ENCODE results near the gene SRSF3.

SRSF3 gene

GRCh38 chr6:36627141-36627540 lies 33.0 kb downstream of the SRSF3 start:
- no peak overlapping the region for H3K4me3 ChIP-seq (ENCODE audit: control insufficient read depth in 1 of 7, extremely low read depth in 1 of 7, insufficient read depth in 4 of 7, low read depth in 2 of 7, low read length in 6 of 7)
- 97% methylated on average over 5 of the region's 5 CpGs for WGBS (ENCODE audit: insufficient coverage)
- no peaks in the 10 kb centered on the region for H3K36me3 ChIP-seq (ENCODE audit: control insufficient read depth in 4 of 4, insufficient read depth in 4 of 4, low read length in 3 of 4)
- no peak overlapping the region for H3K27ac ChIP-seq (ENCODE audit: insufficient read depth in 1 of 2, low read depth in 1 of 2, low read length in 2 of 2, poor library complexity in 1 of 2, severe bottlenecking in 2 of 2)
- no peaks in the 10 kb centered on the region for H3K9me3 ChIP-seq (ENCODE audit: control extremely low read depth in 1 of 5, control insufficient read depth in 4 of 5, insufficient read depth in 2 of 5, low read depth in 1 of 5, low read length in 4 of 5)
- peaks cover 5 to 36% (median 23%) of the 10 kb centered on the region in 4 experiments for H3K4me1 ChIP-seq (ENCODE audit: control extremely low read depth in 1 of 4, control insufficient read depth in 4 of 4, insufficient read depth in 4 of 4, low read length in 3 of 4)
- ChIA-PET CTCF (interaction anchor here (1.2 to 1.9 kb wide), 6 partner anchors 8 to 132 kb away, joined by 3 to 9 read pairs (median 4); partner anchors contain the start of gene CDKN1A), POLR2A (no interaction called here)
- H3K27me3 ChIP-seq (replicated peaks in 2 of 5; ENCODE audit: control insufficient read depth in 4 of 5, insufficient read depth in 5 of 5, low read length in 4 of 5) = no peaks in the 10 kb centered on the region
- no peak for DNase-seq

- Histone ChIP-seq H3K4me3 (ENCODE audit: control insufficient read depth in 1 of 7, extremely low read depth in 1 of 7, insufficient read depth in 4 of 7, low read depth in 2 of 7, low read length in 6 of 7) (no peak overlapping the region), H3K27ac (ENCODE audit: insufficient read depth in 1 of 2, low read depth in 1 of 2, low read length in 2 of 2, poor library complexity in 1 of 2, severe bottlenecking in 2 of 2) (no peak overlapping the region), H3K4me1 (ENCODE audit: control extremely low read depth in 1 of 4, control insufficient read depth in 4 of 4, insufficient read depth in 4 of 4, low read length in 3 of 4) (peaks cover 0 to 35% (median 23%) of the 10 kb centered on the region in 4 experiments), H3K36me3 (ENCODE audit: control insufficient read depth in 4 of 4, insufficient read depth in 4 of 4, low read length in 3 of 4) (no peaks in the 10 kb centered on the region), H3K9me3 (ENCODE audit: control extremely low read depth in 1 of 5, control insufficient read depth in 4 of 5, insufficient read depth in 2 of 5, low read depth in 1 of 5, low read length in 4 of 5) (no peaks in the 10 kb centered on the region), H3K27me3 (replicated peaks in 2 of 5; ENCODE audit: control insufficient read depth in 4 of 5, insufficient read depth in 5 of 5, low read length in 4 of 5) (no peaks in the 10 kb centered on the region)
- ChIA-PET POLR2A (no interaction called here), CTCF (interaction anchor here (0.8 to 1.9 kb wide), 9 partner anchors 9 to 141 kb away, joined by 3 to 9 read pairs (median 3); partner anchors contain the start of gene CDKN1A)
- 35% methylated on average over 3 of the region's 4 CpGs for WGBS (ENCODE audit: insufficient coverage)
- DNase-seq = peak in 1 of 3 donors; percentile 31
Measured at GRCh38 chr6:36627801-36628246, 33.7 kb downstream of the SRSF3 start.

GRCh38 chr6:36629784-36630183 lies 35.6 kb downstream of the SRSF3 start:
- H3K9me3 ChIP-seq (ENCODE audit: control extremely low read depth in 1 of 5, control insufficient read depth in 4 of 5, insufficient read depth in 2 of 5, low read depth in 1 of 5, low read length in 4 of 5) = no peaks in the 10 kb centered on the region
- ChIA-PET CTCF (interaction anchor here (1.4 to 1.9 kb wide), 3 partner anchors 11 to 124 kb away, joined by 3 to 6 read pairs (median 5); no protein-coding TSS in a partner anchor), POLR2A (no interaction called here)
- WGBS (ENCODE audit: insufficient coverage) = 99% methylated on average over 9 of the region's 11 CpGs
- no peak overlapping the region for H3K27ac ChIP-seq (ENCODE audit: insufficient read depth in 1 of 2, low read depth in 1 of 2, low read length in 2 of 2, poor library complexity in 1 of 2, severe bottlenecking in 2 of 2)
- no peaks in the 10 kb centered on the region for H3K27me3 ChIP-seq (replicated peaks in 2 of 5; ENCODE audit: control insufficient read depth in 4 of 5, insufficient read depth in 5 of 5, low read length in 4 of 5)
- H3K4me3 ChIP-seq (ENCODE audit: control insufficient read depth in 1 of 7, extremely low read depth in 1 of 7, insufficient read depth in 4 of 7, low read depth in 2 of 7, low read length in 6 of 7) = no peak overlapping the region
- no peak for DNase-seq
- H3K36me3 ChIP-seq (ENCODE audit: control insufficient read depth in 4 of 4, insufficient read depth in 4 of 4, low read length in 3 of 4) = no peaks in the 10 kb centered on the region
- peaks cover 0 to 37% (median 23%) of the 10 kb centered on the region in 4 experiments for H3K4me1 ChIP-seq (ENCODE audit: control extremely low read depth in 1 of 4, control insufficient read depth in 4 of 4, insufficient read depth in 4 of 4, low read length in 3 of 4)

GRCh38 chr6:36631326-36632011 lies 37.3 kb downstream of the SRSF3 start:
- POLR2A ChIA-PET = interaction anchor here (0.5 to 0.6 kb wide), 2 partner anchors 13 to 54 kb away, joined by 3 read pairs; no protein-coding TSS in a partner anchor
- no peaks in the 10 kb centered on the region for H3K36me3 ChIP-seq (ENCODE audit: control insufficient read depth in 4 of 4, insufficient read depth in 4 of 4, low read length in 3 of 4)
- CTCF ChIA-PET = interaction anchor here (1.2 to 2.1 kb wide), 4 partner anchors 8 to 14 kb away, joined by 3 to 6 read pairs (median 4); no protein-coding TSS in a partner anchor
- peaks cover 0 to 34% (median 17%) of the 10 kb centered on the region in 4 experiments for H3K4me1 ChIP-seq (ENCODE audit: control extremely low read depth in 1 of 4, control insufficient read depth in 4 of 4, insufficient read depth in 4 of 4, low read length in 3 of 4)
- no peaks in the 10 kb centered on the region for H3K27me3 ChIP-seq (replicated peaks in 2 of 5; ENCODE audit: control insufficient read depth in 4 of 5, insufficient read depth in 5 of 5, low read length in 4 of 5)
- H3K9me3 ChIP-seq (ENCODE audit: control extremely low read depth in 1 of 5, control insufficient read depth in 4 of 5, insufficient read depth in 2 of 5, low read depth in 1 of 5, low read length in 4 of 5) = no peaks in the 10 kb centered on the region
- DNase-seq = no peak
- H3K27ac ChIP-seq (ENCODE audit: insufficient read depth in 1 of 2, low read depth in 1 of 2, low read length in 2 of 2, poor library complexity in 1 of 2, severe bottlenecking in 2 of 2) = no peak overlapping the region
- no peak overlapping the region for H3K4me3 ChIP-seq (ENCODE audit: control insufficient read depth in 1 of 7, extremely low read depth in 1 of 7, insufficient read depth in 4 of 7, low read depth in 2 of 7, low read length in 6 of 7)
- WGBS (ENCODE audit: insufficient coverage) = 95% methylated on average over 9 of the region's 14 CpGs

GRCh38 chr6:36633370-36633769 lies 39.2 kb downstream of the SRSF3 start:
- no peak overlapping the region for H3K4me3 ChIP-seq (ENCODE audit: control insufficient read depth in 1 of 7, extremely low read depth in 1 of 7, insufficient read depth in 4 of 7, low read depth in 2 of 7, low read length in 6 of 7)
- H3K9me3 ChIP-seq (ENCODE audit: control extremely low read depth in 1 of 5, control insufficient read depth in 4 of 5, insufficient read depth in 2 of 5, low read depth in 1 of 5, low read length in 4 of 5) = no peaks in the 10 kb centered on the region
- WGBS (ENCODE audit: insufficient coverage) = 100% methylated on average over 6 of the region's 6 CpGs
- ChIA-PET CTCF (interaction anchor here (0.6 to 2.1 kb wide), 2 partner anchors 9 to 12 kb away, joined by 3 to 4 read pairs; no protein-coding TSS in a partner anchor), POLR2A (no interaction called here)
- H3K4me1 ChIP-seq (ENCODE audit: control extremely low read depth in 1 of 4, control insufficient read depth in 4 of 4, insufficient read depth in 4 of 4, low read length in 3 of 4) = peaks cover 0 to 25% (median 15%) of the 10 kb centered on the region in 4 experiments
- no peak for DNase-seq
- no peaks in the 10 kb centered on the region for H3K27me3 ChIP-seq (replicated peaks in 2 of 5; ENCODE audit: control insufficient read depth in 4 of 5, insufficient read depth in 5 of 5, low read length in 4 of 5)
- no peaks in the 10 kb centered on the region for H3K36me3 ChIP-seq (ENCODE audit: control insufficient read depth in 4 of 4, insufficient read depth in 4 of 4, low read length in 3 of 4)
- no peak overlapping the region for H3K27ac ChIP-seq (ENCODE audit: insufficient read depth in 1 of 2, low read depth in 1 of 2, low read length in 2 of 2, poor library complexity in 1 of 2, severe bottlenecking in 2 of 2)

- Histone ChIP-seq H3K36me3 (ENCODE audit: control insufficient read depth in 4 of 4, insufficient read depth in 4 of 4, low read length in 3 of 4) (no peaks in the 10 kb centered on the region), H3K4me1 (ENCODE audit: control extremely low read depth in 1 of 4, control insufficient read depth in 4 of 4, insufficient read depth in 4 of 4, low read length in 3 of 4) (peaks cover 0 to 24% (median 13%) of the 10 kb centered on the region in 4 experiments), H3K4me3 (ENCODE audit: control insufficient read depth in 1 of 7, extremely low read depth in 1 of 7, insufficient read depth in 4 of 7, low read depth in 2 of 7, low read length in 6 of 7) (no peak overlapping the region), H3K27me3 (replicated peaks in 2 of 5; ENCODE audit: control insufficient read depth in 4 of 5, insufficient read depth in 5 of 5, low read length in 4 of 5) (no peaks in the 10 kb centered on the region), H3K9me3 (ENCODE audit: control extremely low read depth in 1 of 5, control insufficient read depth in 4 of 5, insufficient read depth in 2 of 5, low read depth in 1 of 5, low read length in 4 of 5) (no peaks in the 10 kb centered on the region), H3K27ac (ENCODE audit: insufficient read depth in 1 of 2, low read depth in 1 of 2, low read length in 2 of 2, poor library complexity in 1 of 2, severe bottlenecking in 2 of 2) (no peak overlapping the region)
- CTCF ChIA-PET = no interaction called here
- DNase-seq = peak in 1 of 3 donors; percentile 19
- WGBS (ENCODE audit: insufficient coverage) = 56% methylated on average over 4 of the region's 9 CpGs
- POLR2A ChIA-PET = no interaction called here
Measured at GRCh38 chr6:36633915-36634314, 39.8 kb downstream of the SRSF3 start.

Data from common myeloid progenitor, CD34-positive (primary cell).